DMS153 treated with DMSO at 0.1 percent for 48 hours (cell line): ENCODE measurements around the gene PDE11A.

ENCODE experiments used
- DNase-seq: peaks from one replicate; lab custom pipeline; 2025; ENCODE audit not compliant: unreplicated experiment; lab: John Stamatoyannopoulos, UW

The PDE11A gene

DNA sequence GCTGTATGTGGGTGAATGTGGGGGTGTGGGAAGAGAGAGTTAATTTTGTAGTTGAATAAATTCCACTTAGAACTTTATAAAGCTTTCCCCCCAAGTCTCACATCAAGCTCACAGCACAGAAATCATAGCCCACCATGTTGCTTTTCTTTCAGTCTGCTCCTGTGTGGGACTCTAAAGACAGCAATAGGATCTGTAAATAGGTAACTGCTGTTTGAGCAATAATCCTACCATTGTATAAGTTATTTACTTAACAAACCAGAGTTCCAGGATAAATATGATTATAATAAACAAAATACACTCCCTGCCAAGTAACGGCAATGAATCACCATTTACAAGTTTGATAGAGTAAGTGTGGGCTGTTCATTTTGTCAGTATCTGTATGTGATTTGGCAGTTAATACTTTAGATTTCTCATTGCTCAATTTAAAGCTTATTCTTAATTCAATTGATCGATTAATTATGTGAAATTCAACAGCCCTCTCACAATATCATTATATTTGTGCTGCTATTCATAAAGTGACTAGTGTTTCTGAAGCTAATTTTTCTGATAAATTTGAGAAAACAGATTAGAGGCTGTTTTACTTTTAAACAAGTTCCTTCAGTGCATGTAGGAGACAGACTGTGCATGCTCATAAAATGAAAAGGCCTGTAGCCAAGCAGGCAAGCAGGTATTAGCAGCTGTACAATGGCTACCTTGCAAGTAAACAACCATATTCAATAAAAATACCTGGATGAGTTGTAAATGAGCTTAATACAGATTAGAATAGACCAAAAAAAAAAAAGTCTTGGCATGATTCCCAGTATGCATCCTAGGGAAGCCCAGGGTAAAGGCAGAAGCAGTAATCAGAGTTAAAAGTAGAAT, 142.7 kb downstream of the PDE11A start:
- DNase-seq: peak; percentile 50

DNA sequence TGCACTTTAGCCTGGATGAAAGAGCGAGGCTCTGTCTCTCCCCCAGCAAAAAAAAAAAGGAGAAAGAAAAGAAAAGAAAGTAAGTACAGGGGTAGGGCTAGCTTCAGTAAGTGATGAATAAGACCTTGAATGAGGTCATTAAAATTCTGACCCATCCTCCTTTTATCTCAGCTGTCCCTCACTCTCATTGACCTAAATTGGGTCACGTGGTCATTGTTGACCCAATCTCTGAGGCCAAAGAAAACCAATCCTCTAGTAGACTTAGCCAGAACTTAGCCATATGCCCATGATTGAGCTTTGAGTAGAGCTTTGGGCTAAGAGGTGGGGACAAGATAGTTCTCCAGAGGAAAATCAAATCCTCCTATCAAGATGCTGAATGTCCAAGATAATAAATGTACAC, 149.3 kb downstream of the PDE11A start:
- DNase-seq: no peak

DNA sequence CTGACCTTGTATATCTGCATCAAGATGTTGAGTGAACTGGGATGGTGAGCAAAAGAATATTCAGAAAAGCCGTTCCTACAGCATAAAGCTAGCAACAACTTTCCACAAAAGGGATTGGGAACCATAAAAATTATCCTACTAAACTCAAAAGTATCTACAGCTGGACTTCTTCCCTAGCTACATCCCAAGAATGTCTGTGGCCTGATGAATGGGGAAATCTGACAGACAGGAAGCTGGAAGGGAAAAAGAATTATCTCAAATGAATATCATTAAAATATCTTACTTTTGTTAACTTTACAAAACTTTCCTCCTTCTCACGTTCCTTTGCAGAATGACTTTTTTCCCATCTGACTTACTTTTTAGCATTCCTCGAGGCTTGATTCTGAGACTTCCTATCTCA, 150.9 kb downstream of the PDE11A start:
- no peak for DNase-seq

DNA sequence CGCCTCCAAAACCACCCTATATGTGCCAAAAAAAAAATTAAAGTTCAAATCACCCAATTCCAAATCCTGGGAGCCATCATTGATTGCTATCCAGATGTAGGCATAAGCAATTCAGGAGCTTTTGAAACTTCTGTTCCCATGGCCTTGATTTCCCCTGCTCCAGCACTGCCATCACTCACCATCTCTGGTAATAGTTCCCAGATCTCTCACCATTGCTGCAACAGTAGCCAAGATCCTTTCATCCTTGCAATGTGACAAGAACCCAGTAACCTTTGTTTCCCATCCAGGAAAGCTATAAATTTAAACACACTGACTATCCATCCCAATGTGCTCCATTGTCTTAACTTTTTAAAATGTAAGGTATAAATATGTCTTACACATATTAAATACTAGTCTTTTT, 155.4 kb downstream of the PDE11A start:
- DNase-seq: no peak

DNA sequence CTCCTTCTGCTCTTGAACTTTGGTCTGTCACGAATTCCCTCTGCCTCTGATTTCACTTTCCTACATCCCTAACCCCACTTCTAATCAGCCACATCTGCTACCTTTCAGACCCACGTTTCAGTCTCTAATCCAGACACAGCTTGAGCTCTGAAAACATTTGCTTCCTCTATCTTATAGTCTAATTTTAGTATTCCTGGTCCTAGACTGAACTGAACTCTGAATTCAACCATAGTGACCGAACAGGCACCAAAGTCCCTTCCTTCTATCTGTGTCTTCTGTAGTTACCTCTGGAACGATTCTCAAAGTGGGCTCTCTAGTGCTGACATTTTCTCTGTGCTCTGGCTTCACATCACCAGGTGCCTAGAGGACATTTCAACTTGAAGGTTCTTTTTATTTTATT, 156.2 kb downstream of the PDE11A start:
- no peak for DNase-seq

DNA sequence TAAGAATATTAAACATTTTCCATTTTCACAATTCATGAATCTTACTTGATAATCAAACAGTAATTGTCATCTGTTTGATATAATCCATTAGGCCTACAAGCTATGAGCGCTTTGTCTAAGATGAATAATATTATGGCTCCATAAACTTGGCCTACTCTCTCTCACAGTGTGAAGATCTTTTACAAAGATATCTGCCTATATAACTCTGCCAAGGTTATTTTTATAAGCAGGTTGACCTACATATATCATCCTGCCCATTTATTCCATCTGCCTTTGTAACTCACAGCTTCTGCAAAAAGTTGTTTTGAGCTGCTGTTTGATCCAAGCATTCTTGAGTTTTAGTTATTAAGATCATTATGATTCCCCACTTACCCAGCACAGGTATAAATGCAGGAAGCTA, 158.3 kb downstream of the PDE11A start:
- DNase-seq: no peak

DNA sequence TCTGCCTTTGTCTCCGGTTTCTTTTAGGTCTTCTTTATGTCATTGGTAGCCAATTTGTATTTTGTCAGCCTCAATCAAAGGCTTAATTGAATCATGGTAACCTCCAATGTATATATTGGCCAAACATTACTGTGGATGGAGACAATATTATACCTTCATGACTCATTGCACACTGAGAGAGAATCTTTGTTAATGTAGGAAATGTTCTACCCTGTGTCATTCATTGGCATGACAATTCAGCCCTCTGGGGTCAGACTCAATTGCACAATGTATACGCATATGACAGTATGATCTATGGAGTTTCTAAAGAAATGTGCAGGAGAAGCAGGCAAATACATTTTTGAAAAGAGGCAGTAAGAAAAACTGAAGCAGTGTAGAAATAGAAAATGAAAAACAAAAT, 162.6 kb downstream of the PDE11A start:
- no peak for DNase-seq

DNA sequence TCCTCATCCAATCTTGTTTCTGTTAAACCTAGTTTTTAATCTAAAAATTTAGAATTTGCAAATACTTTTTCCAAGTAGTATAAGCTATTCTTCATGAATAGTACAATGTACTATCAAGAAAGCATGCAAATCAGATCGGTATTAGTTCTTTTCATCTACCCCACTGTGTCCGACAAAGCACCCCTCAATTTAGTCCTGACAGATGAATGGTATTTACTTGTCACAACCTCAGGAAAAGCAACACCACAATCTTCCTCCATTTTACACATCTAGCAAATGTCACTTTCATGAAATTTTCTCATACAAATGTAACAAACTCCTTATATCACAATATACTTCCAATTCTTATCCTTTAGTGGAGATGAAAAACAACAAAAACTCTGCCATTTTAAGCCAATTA, 163.8 kb downstream of the PDE11A start:
- DNase-seq: no peak

DNA sequence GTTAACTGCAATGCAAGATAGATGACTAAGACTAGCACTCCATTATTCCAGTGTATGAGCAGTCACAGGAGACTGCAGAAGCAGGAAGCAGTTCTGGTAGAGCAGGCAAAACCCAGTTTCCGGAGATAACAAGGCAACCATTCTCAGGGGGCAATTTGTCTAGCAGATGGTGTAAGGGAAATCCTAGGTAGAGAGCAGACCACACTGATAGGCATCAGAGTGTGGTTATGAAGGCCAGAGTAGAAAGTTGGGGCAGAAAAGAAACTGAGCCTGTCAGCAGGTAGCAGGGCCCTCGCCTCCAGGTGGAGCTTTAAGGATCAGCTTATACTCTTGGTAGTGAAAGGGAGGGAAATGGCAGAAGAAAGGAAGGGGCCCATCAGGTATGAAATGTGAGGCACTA, 164.4 kb downstream of the PDE11A start:
- DNase-seq: no peak

DNA sequence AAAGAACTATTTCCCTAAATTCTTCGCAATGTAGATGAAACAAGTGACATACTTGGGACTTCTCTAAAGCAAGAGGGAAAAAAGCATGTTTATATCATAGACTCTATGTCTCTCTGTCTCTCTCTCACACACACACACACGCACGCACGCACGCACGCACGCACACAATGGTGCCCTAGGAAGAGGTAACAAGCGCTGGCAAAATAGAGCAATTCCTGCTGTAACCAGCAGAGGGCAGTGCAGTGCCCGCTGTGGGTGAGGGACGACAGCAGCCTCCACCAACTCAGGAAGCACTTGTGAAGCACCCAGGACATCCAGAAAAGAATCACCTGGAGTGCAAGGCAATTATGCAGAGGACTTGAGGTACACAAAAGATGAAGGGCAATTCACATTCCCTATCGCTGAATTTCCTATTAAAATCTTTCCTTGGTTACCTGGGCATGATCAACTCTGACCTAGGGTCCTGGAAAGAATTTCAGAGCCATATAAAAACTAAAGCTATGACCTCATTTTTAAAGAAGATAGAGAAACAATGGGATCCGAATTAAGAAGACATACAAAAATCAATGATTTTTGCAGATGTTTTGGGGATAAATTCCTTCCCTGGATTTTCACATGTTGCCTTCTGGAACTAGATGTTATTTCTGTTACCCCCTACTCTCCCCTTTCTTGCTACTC, 166.4 kb downstream of the PDE11A start:
- peak; percentile 86 for DNase-seq

DNA sequence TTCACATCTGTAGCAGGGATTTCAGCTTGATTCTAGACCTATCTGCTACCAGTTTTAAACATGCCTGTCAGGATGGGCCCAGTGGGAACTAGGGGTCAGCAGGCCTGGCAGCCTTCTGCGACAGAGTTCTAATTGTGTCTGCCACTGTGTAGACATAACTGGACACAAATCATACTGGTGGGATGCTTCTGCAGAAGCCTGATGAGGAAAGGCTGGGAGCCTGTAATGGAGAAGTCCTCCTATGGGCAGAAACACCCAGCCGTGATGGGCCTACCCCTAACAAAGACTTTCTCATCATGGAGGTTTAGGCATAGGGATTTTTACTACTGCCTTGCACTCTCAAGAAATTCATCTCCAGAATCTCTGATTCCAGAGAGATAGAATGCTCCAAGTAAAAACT, 166.9 kb downstream of the PDE11A start:
- DNase-seq: no peak

DNA sequence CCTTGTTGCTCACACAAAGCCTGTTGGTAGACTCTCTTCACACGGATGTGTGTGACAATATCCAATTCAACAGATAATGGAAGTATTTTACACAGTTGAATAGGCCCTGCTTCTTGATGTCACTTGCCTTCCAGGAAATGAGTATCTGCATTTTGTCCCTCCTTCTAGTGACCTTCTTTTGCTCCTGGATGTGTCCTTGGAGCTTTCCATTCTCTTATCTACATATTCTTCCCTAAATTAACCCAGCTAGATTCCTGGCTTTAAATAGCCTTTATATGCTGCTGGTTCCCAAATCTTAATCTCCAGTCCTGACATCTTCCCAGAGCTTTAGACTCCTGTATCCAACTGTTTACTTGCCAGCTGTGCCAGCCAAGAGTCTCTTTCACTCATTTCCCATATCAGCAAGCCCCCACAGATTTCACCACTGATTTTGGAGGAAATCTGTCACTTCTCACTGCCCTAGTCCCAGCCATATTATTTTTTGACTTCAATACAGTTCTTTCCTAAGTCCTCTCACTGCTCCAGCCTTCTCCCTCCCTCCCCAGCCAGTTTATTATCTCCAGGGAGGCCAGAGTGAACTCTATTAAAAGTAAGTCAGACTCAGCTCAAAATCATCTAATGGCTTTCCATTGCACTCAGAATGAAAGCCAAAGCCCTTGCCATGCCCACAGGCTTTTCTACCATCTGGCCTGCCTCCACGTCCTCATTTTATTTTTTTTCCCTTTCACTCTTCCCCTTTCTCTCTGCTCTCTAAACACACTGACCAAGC, 170.0 kb downstream of the PDE11A start:
- DNase-seq: no peak

DNA sequence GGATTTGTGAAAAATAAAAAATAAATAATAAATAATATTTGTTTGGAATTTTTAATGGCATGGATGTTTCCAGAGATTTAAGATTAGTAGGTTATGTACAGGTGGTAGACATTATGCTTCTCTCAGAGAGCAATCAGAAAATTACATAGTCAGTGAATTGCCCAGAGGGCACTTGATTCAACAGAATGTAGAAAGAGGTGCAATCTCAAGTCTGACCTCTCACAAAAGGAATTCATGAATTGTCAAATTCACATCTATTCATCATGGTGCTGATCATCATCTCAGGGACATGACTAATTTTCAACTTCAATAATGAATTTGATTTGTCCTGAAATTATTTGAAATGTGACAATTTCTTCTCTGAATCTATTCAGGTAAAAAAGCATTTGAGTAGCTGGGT, 172.5 kb downstream of the PDE11A start:
- no peak for DNase-seq

DNA sequence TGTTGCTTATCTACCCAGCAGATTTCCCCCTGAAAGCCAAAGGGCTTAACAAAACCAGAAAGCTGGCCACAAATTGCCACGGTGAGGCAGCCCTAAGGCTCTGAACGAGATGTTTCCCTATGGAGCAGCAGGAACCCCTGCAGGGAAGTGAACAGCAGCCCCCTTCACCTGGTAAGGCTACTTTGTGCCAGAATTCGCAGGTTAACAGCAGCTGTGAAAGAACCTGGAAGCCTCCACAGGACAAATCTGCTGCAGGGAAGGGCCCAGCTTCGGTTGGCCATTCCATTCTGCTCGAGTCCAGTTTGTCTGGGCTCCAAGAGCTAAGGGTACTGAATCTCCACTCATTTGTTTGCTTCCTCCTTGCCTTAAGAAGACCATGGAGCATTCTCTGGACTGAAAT, 175.3 kb downstream of the PDE11A start:
- DNase-seq: no peak

DNA sequence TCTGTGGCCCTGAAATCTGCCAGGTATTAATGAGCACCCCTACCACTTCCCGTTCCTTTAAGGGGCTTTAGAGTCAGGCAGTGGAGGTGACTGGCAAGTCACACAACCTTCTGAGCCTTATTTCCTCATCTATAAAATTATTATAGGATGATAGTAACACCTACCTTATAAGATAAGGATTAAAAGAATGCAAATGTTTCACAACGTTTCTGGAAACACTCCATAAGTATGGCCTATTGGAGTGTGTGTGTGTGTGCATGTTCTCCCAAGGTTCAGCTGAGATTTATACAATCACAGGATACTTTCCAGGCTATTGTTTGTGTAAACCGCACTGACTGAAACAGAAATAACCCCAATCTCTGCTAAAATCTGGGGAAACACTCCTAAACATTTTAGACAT, 176.0 kb downstream of the PDE11A start:
- DNase-seq: no peak

DNA sequence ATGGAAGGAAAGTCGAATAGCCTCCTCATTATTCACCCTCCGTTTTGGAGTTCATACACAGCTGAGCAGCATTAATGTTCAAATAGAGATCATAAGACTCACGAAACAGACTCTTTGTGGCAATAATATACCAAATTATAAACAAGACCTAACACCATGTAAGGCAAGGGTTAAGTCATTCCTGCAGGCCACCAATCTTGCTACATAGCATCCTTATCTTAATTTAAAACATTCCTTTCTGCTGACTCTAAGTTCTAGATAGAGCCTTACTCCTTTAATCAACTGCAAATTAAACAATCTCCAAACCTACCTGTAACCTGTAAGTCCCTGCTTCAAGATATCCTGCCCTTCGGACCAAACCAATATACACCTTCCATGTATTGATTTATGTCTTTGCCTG, 178.0 kb downstream of the PDE11A start:
- DNase-seq: no peak

DNA sequence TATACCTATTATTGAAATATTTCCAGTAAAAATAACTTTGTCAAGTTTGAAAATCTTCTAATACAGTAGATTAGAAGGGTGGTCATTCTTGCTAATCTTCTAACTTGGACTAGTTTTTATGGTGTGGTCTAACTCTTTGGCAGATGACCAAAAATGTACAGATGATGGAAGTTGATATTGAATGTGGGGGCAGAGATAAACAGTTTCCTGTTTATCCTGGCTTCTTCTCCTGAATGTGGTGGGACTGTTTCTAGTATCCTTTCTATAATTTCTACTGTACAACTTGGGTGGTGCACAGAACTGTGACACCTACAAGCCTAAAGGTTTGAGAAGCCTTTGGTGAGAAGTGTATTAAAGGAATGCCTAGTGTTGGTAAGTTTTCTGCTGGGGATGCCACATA, 178.7 kb downstream of the PDE11A start:
- no peak for DNase-seq

DNA sequence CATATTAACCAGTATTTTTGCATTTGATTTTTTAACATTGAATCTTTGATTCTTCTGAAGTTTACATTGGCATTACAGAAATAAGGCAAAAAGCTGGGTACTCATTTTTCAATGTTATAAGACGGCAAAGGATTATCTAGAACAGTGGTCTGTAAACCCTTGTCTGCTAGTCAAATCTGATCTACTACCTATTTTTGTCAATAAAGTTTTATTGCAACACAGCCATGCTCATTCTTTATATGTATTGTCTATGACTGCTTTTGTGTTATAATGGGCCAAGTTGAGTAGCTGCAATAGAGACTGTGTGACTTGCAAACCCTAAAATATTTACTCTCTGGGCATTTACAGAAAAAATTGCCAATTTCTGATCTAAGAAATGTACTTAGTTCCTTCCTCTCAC, 181.0 kb downstream of the PDE11A start:
- no peak for DNase-seq

DNA sequence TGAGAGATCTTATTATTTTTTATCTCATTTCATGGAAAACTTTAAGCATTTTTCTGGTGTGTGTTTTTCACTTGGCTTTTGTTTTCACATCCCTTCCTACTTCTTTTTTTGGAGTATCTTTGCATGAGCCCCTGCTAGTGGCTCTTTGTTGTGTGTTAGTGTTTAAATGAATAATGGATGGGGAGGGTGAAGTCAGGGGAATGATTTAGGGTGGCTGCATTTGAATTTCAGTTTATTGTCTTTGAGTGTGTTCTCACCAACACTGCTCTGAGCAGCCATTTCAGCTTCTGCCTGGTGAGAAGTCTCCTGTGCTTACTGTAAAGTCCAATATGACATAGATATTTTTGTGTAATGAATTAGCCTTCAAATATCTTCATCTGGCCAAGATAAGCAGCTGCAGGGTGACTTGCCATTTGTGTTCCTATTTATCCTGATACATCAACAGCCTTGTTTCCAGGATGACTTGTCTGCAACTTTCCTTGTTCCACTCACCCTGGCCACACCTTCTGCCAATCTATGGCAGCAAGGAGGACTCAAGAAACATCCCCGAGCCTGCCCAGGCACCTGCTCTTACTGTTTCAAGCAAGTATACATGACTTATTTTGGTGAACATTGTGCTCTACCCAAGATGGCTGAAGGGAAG, 182.6 kb downstream of the PDE11A start:
- no peak for DNase-seq

DNA sequence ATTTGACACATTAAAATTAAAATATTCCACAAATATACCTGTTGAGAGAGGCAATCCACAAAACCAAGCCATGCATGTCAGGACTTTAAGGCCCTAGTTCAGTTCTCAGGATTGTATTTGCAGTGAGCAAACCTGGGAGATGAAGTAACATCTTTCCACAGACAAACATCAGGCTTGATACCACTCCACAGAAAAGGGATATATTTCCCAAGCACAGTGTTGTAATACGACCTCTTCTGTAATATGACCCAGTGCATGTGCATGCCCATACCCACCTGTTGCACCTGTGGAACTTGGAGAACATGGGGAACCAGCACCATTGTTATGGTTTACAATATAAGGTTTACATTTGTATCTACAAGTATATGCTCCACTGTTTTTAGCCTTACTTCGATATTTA, 184.0 kb downstream of the PDE11A start:
- DNase-seq: peak; percentile 15

DNA sequence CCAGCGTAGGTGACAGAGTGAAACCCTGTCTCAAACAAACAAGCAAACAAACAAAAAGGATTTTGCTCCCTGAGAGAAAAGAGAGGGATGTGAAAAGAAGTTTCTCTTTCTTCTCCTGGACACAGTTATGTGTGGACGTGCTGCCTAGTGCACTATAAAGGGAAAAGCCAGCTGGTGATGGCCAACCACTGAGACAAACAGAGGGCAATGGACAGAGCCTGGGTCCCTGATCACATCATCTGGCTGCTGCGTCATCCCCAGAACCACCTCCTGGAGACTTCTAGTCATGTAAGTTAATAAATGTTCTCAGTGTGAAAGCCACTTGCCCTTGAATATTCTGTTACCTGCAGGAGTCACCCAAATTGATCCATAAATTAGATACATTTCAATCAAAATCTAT, 184.9 kb downstream of the PDE11A start:
- DNase-seq: no peak
